GM19043 (cell line): ENCODE data around the gene NOX4.
"Not testable (repeated sequence)": the region's sequence is repeated elsewhere in the genome, so short reads cannot be mapped to it uniquely, and the experiment has no call there.

Source experiments
- ATAC-seq: cut with Tn5 transposase; IDR thresholded peaks from one replicate; pipeline ENCODE4 v1.9.1; 2021; ENCODE audit warnings: low read depth; ENCODE audit not compliant: unreplicated experiment

Gene NOX4

DNA sequence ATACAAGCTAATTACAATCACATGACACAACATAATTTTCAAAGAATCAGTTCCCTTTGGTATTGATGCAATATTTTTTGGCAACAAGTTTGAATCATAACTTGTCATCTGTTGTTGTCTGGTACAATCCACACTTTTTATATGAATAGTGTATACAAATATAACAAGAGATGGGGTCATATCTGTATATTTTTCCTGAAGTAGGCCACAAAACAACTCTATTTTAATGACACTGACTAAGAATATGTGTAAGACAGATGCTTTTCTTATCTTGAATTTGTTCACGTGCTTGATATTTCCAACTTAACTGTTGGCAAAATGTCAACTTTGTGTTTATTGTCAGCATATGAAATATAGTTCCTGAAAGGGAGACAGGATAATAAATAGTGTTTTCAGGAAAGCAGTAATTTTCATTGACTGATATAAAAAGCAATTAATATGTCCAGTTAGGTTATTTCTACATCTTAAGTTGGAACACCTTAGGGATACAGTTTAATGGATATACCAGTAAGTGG is 27.9 kb downstream of the NOX4 start:
- no peak for ATAC-seq

DNA sequence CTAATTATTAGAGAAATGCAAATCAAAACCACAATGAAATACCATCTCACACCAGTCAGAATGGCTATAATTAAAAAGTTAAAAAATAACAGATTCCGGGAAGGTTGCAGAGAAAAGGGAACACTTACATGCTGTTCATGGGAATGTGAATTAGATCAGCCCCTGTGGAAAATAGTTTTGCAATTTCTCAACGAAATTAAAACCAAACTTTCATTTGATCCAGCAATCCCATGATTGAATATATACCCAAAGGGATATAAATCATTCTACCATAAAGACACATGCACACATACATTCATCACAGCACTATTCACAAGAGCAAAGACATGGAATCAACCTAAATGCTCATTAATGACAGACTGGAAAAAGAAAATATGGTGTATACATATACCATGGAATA is 32.5 kb downstream of the NOX4 start:
- ATAC-seq = no peak

DNA sequence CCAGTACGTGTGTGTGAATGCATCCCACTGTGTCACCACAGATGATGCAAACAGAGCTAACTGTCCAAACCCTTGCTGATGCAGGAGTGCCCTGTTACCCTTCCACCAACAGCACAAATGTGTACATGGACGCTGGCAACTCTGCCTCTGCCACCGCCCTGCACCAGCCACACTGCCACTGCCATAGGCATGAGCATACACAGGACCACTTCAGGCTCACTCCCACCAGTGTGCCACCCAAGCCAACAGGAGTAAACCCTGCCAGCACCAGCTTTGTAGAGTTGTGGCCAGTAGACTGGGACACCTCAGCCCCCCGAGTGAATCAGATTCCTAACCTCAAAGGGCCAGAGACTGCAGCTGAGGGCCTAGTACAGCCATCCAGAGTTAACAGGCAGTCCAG is 34.0 kb downstream of the NOX4 start:
- no peak for ATAC-seq

DNA sequence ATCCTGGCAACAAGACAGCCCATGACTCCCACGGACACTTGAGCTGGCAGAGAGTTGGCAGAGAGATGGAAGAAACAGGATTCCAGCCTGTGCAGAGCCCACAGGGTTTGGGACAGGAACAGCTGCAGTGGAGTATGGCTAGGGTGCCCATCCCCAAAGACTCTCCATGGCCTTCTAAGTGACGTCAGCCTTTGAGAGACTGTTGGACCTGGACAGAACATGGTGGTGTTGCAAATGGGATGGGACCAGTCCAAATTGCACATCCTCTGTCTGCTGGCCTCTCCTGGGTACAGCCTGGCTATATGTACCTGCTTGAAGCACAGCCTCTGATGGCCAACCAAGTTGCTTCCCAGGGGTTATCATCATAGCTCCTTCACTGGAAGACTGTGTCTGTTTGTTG is 34.5 kb downstream of the NOX4 start:
- no peak for ATAC-seq

DNA sequence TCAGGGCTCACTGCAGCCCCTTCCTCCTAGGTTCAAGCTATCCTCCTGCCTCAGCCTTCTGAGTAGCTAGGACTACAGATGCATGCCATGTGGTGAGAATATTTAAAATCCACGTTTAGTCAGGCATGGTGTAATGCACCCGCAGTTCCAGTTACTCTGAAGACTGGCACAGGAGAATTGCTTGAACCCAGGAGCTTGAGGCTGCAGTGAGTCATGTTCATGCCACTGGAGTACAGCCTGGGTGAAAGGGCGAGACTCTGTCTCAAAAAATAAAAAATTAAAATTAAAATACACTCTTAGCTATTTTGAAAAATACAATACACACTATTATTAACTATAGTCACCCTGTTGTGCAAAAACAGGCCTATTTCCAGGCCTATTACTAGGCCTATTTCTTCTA is 38.4 kb downstream of the NOX4 start:
- no peak for ATAC-seq

DNA sequence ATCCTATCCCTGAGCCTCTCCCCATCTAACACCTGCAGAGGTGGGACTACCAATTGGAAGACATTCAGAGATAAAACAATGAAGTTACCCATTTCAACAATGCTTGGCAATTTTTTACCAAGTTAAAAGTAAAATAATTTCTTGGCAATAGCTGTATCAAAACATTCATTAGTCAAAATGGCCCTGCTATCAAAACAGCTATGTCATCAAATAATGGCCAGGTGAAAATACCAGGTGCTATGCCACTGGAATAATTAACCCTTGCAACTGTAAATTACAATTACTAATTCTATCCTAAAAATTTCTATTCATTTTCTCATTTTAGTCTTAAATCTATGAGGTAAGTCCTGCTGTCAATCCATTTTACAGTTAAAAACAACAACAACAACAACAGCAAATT is 43.3 kb downstream of the NOX4 start:
- ATAC-seq = no peak

DNA sequence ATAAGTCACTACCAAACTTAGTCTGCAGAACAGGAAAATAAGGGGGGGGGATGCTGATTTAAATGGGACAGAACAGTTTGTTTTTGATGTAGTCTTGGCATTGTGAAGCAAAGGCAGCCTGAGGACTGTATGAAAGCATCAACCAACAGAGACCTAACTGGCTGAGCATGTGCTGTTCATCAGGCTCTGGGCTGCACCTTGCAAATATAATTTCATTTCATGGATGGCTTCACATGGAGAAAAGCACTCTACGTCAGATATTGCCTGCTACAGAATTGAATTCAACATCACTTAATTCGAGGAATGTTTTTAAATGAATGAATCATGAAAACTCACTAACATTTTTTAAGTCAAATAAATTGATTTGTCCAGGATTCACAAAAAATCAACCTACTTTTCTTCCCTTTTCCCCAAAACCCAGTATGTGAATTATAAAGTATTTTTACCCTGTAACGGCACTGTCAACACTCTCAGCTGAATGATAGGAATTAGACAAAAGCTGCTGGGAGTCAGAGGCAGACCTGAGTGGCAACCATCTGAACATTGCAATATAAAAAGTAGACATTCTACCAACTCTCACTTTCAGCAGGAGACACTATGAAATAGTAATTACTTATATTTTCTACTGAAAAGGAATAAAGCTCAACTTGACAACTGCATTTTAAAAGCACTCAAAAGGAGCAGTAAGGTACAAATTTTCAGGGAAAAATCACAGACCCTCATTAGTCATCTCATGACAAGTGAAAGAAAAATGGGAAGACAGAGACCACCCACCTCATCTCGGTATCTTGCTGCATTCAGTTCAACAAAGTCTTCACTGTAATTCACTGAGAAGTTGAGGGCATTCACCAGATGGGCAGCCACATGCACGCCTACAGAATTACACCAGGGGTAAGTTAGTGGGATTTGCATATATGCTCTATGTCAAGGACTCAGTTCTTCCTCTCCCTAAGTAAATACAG is 47.5 kb downstream of the NOX4 start:
- ATAC-seq = no peak

DNA sequence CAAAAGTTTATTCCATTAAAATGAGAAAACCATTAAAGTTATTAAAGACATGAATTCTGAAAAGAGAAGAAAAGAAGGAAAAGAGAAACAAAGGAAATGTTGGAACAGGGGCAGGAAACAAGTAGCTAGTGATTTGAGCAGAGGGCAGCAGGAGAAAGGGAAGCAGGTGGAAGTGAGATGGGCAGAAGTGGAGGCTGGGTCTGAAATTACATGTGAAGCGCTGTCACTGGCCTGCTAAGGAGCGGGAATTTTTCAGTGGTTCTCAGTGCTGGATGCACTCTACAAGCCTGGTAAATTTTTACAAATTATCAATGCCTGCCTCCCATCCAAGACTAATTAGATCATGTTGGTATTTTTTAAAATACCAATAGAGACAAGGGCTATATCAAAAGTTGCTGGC is 48.4 kb downstream of the NOX4 start:
- ATAC-seq = no peak

DNA sequence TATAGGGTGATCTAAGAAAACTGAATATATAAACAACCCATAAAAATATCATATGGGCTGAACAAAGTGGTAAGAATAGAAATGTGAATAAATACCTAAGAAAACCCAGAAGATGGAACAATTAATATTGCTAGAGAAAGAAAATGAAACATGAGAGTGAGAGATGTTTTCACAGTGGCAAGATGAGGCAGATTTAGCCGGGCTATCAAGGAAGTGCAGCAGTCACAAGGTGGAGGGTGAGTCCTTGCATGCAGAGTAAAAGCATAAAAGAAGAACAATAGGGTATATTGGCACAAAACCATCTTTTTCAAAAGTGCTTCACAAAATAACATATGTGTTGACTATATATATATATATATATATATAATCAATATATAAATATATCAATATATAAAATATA is 49.6 kb downstream of the NOX4 start:
- ATAC-seq = no peak

DNA sequence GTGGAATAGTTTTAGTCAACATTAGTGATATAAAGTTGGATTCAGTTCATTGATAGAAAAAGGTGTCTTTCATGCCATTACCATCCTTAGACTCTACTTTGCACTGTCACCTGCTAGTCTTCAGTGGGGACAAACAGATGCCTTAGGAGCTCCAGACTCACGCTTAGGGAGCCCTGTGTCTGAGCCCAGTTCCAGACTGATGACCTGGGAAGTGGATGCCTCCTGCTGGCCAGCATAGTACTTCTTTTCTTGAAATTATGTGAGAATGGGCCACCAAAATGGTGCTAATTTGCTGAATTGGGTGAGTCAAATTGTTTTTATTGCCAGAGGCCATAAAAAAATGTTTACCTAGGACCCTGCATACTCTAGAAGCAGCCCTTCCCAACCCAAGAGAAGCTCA is 53.9 kb downstream of the NOX4 start:
- no peak for ATAC-seq

DNA sequence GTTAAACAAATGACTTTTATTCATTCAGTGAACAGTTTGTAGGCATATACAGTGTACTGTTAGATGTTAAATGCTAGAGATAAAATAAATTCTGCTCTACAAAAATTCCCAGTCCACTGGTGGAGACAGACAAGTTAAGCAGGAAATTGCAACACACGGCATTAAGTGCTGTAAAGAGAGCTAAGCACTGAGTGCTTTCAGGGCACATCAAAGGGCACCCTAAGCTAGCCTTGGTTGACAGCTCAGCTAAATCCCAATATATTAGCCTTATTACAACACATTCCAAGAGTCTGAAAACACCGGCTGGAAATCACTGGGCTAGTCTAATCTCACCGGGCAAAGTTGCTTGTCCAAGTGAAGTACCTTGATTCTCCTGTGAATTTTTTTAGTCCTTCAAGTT is 55.1 kb downstream of the NOX4 start:
- no peak for ATAC-seq

DNA sequence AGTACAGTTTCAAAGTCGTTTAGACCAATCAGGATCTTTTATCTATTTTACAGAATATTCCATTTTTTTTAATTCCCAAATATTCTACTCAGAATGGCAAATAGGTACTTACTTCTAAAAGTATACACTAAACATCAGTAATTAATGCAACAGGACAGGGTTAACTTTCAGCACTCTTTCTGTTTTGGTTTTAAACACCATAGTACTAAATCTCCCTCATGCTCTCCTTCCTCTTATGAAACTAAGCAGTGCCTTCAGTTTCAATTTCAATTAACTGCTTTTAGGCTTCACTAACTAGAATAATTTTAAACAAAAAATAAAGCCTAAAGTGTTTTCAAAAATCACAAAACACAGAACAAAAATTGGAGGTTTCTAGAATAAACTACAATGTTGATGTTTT is 57.9 kb downstream of the NOX4 start:
- no peak for ATAC-seq

DNA sequence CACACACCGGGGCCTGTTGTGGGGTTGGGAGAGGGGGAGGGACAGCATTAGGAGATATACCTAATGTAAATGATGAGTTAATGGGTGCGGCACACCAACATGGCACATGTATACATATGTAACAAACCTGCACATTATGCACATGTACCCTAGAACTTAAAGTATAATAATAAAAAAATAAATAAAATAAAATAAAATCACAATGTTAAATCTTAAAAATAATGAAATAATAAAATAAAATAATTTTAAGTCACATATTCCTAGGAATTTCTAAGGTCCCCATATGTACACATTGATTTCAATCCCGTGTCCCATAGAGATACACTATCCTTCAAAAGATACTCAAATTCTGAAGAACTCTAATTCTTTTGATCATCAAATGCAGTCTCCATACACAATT is 59.0 kb downstream of the NOX4 start:
- not testable (repeated sequence) for ATAC-seq

DNA sequence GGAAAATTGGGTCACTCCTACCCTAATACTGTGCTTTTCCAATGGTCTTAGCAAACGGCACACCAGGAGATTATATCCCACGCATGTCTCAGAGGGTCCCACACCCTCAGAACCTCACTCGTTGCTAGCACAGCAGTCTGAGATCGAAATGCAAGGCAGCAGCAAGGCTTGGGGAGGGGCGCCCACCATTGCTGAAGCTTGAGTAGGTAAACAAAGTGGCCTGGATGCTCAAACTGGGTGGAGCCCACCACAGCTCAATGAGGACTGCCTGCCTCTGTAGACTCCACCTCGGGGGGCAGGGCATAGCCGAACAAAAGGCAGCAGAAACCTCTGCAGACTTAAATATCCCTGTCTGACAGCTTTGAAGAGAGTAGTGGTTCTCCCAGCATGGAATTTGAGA is 64.7 kb downstream of the NOX4 start:
- ATAC-seq = not testable (repeated sequence)

DNA sequence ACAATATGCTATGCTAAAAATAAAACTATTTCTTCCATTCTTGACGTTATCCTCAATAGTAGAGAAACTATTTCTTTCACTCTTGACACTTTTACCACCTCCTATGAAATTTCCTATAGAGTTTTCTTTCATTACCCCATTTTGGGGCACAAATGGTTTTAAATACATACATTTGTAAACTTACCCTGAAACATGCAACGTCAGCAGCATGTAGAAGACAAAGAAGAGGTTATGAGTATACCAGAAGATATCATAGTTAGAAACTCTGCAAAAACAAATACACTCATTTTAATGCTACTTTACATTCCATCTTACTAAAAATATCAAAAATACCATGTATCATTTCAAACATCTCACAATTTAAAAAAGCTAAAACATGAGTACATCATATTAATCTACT is 69.5 kb downstream of the NOX4 start:
- no peak for ATAC-seq

DNA sequence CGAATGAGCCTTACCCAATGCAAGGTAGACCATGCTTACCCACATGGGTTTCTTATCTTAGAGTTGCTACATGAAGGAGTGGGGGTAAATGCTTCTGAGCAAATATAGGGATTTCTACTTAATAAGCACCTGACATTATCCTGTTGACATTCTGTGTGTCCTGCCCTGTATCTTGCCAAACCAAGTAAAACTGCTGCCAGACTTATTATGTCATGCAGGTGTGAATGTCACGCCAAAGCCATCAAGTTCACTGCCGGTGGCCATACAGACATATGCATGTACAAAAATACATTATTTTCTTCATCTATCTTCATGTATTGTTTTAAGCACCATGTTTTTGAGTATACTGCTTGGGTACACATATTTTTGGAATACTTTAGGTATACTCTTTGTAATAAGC is 70.2 kb downstream of the NOX4 start:
- no peak for ATAC-seq

DNA sequence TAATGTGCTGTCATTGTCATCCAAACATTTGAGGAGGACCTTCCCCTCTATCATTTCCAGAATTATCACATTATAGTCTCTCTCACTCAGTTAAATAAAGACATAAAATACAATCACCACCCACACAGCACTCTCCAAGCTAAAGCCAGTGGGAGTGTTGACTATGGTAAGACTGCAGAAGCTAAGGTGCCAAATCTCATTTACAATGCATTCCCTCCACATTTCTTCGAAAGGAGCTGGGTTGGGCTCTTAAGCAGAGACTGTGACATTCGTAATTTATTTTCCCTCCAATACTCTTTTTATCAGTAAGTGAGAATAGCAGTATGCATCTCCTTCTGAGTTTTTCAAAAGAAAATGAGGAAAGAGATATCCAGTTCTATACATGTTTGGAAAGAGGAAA is 74.2 kb downstream of the NOX4 start:
- no peak for ATAC-seq

DNA sequence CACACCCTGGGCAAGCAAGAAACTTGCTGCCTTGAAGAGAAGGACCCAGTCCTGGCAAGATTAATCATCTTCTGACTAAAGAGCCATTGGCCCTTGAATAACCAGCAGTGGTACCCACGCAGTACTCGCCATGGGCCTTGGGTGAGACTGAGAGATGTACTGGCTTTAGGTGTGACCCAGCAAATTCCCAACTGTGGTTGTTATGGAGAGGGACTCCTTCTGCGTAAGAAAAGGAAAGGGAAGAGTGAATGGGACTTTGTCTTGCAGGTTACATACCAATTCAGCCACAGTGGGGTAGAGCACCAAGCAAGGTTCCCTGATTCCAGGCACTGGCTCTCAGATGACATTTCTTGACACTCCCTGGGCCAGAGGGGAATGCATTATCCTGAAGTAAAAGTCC is 80.1 kb downstream of the NOX4 start:
- not testable (repeated sequence) for ATAC-seq

DNA sequence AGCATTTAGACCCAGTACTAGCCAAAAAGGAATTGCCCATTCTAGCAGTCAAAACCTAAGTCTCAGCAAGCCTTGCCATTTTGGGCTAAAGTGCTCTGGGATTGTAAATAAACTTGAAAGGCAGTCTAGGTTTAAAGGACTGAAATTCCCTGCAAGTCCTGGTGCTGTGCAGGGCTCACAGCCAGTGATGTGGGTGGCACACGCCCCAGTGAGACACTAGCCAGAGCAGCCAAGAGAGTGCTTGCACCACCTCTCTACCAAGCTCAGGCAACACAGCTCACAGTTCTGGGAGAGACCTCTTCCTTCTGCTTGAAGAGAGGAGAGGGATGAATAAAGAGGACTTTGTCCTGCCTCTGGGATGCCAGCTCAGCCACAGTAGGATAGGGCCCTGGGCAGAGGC is 80.5 kb downstream of the NOX4 start:
- not testable (repeated sequence) for ATAC-seq

DNA sequence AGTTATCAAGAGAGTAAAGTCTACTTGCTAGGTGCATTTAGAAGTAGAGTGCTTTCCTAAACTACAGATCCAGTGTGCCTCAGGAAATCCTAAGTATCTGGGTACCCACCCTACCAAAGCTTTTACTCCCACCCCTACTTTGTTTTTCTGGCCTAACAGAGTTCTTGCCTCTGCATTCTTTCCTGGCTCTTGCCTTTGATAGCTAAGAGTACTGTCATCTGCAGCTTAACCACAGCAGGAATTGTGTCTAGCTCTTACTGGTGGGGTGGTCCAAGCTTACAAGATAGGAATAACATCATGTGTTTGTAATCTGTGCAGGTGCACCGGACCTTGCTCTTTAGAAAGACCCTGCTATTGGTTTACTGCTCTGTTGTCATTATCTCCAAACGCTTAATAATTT is 82.7 kb downstream of the NOX4 start:
- not testable (repeated sequence) for ATAC-seq

DNA sequence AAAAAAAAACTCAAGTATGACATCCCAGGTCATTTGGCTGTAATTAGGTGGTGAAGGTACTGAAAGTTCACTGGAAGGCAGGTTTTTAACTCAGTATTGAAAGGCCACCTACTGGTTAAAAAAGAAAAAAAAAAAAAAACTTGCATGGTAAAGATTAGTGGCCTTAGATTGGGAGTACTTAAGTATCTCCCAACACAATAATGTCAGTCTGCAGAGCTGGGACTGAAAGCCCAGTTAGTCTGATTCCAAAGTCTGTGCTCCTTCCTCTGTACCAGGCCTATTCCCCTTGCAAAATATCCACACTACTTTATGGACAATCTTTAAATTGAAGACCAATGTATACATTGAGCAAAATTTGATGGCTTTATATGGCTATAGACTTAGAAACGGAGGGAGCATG is 85.5 kb downstream of the NOX4 start:
- ATAC-seq = no peak

DNA sequence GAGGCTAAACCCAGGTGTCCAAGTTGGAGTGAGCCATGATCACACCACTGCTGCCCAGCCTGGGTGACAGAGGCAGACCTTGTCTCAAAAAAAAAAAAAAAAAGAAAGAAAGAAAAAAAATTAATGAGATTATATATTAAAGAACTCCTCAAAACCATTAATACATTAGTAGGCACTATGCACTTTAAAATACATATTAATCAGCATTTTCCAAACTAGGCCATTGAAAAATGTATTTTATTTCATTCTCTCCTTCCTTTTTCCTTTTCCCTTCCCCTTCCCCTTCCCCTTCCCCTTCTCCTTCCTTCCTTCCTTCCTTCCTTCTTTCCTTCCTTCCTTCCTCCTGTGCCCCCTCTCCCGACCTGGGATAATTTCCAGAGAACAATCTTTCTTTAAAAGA is 99.5 kb downstream of the NOX4 start:
- ATAC-seq = not testable (repeated sequence)
